ENCODE measurements around the gene PLXNA4. TPM values are rescaled to one million over a fixed set of nuclear protein-coding genes. Genes with fewer than 3 reads are reported as not detected.

PLXNA4 gene
- total RNA-seq, 1 donor, result 2.6 TPM

GRCh38 chr7:132353936-132354335 is 222.3 kb downstream of the PLXNA4 start:
- no peak overlapping the region for H3K4me3 ChIP-seq (ENCODE audit: low read length)
- no peaks in the 10 kb centered on the region for H3K9me3 ChIP-seq (ENCODE audit: low read depth, low read length)
- H3K27me3 ChIP-seq (ENCODE audit: insufficient read depth, low read length), result no peaks in the 10 kb centered on the region
- H3K4me1 ChIP-seq (ENCODE audit: insufficient read depth, low read length), result no peaks in the 10 kb centered on the region

- H3K9me3 ChIP-seq (ENCODE audit: low read depth, low read length), result no peaks in the 10 kb centered on the region
- no peaks in the 10 kb centered on the region for H3K27me3 ChIP-seq (ENCODE audit: insufficient read depth, low read length)
- no peak overlapping the region for H3K4me3 ChIP-seq (ENCODE audit: low read length)
- no peaks in the 10 kb centered on the region for H3K4me1 ChIP-seq (ENCODE audit: insufficient read depth, low read length)
Measured at GRCh38 chr7:132352800-132353199, 223.5 kb downstream of the PLXNA4 start.

- Histone ChIP-seq H3K4me3 (ENCODE audit: low read length) (no peak overlapping the region), H3K9me3 (ENCODE audit: low read depth, low read length) (no peaks in the 10 kb centered on the region), H3K27me3 (ENCODE audit: insufficient read depth, low read length) (no peaks in the 10 kb centered on the region), H3K4me1 (ENCODE audit: insufficient read depth, low read length) (no peaks in the 10 kb centered on the region)
Measured at GRCh38 chr7:132351954-132352499, 224.2 kb downstream of the PLXNA4 start.

- Histone ChIP-seq H3K4me1 (ENCODE audit: insufficient read depth, low read length) (no peaks in the 10 kb centered on the region), H3K4me3 (ENCODE audit: low read length) (no peak overlapping the region), H3K27me3 (ENCODE audit: insufficient read depth, low read length) (no peaks in the 10 kb centered on the region), H3K9me3 (ENCODE audit: low read depth, low read length) (no peaks in the 10 kb centered on the region)
Measured at GRCh38 chr7:132350741-132351140, 225.5 kb downstream of the PLXNA4 start.

GRCh38 chr7:132349075-132349474 is 227.2 kb downstream of the PLXNA4 start:
- no peak overlapping the region for H3K4me3 ChIP-seq (ENCODE audit: low read length)
- no peaks in the 10 kb centered on the region for H3K9me3 ChIP-seq (ENCODE audit: low read depth, low read length)
- H3K27me3 ChIP-seq (ENCODE audit: insufficient read depth, low read length), result no peaks in the 10 kb centered on the region
- no peaks in the 10 kb centered on the region for H3K4me1 ChIP-seq (ENCODE audit: insufficient read depth, low read length)

- Histone ChIP-seq H3K9me3 (ENCODE audit: low read depth, low read length) (no peaks in the 10 kb centered on the region), H3K4me1 (ENCODE audit: insufficient read depth, low read length) (no peaks in the 10 kb centered on the region), H3K27me3 (ENCODE audit: insufficient read depth, low read length) (no peaks in the 10 kb centered on the region), H3K4me3 (ENCODE audit: low read length) (no peak overlapping the region)
Measured at GRCh38 chr7:132348341-132348740, 227.9 kb downstream of the PLXNA4 start.

GRCh38 chr7:132347858-132348257 is 228.4 kb downstream of the PLXNA4 start:
- Histone ChIP-seq H3K4me1 (ENCODE audit: insufficient read depth, low read length) (no peaks in the 10 kb centered on the region), H3K9me3 (ENCODE audit: low read depth, low read length) (no peaks in the 10 kb centered on the region)

GRCh38 chr7:132347123-132347522 is 229.1 kb downstream of the PLXNA4 start:
- Histone ChIP-seq H3K27me3 (ENCODE audit: insufficient read depth, low read length) (no peaks in the 10 kb centered on the region), H3K4me3 (ENCODE audit: low read length) (no peak overlapping the region), H3K9me3 (ENCODE audit: low read depth, low read length) (no peaks in the 10 kb centered on the region), H3K4me1 (ENCODE audit: insufficient read depth, low read length) (no peaks in the 10 kb centered on the region)

More at GRCh38 chr7:132347858-132348257, 228.4 kb downstream of the PLXNA4 start:
- H3K4me3 ChIP-seq (ENCODE audit: low read length), result no peak overlapping the region
- no peaks in the 10 kb centered on the region for H3K27me3 ChIP-seq (ENCODE audit: insufficient read depth, low read length)

- Histone ChIP-seq H3K4me1 (ENCODE audit: insufficient read depth, low read length) (no peaks in the 10 kb centered on the region), H3K9me3 (ENCODE audit: low read depth, low read length) (no peaks in the 10 kb centered on the region), H3K4me3 (ENCODE audit: low read length) (no peak overlapping the region), H3K27me3 (ENCODE audit: insufficient read depth, low read length) (no peaks in the 10 kb centered on the region)
Measured at GRCh38 chr7:132345543-132346129, 230.6 kb downstream of the PLXNA4 start.

- Histone ChIP-seq H3K4me1 (ENCODE audit: insufficient read depth, low read length) (no peaks in the 10 kb centered on the region), H3K27me3 (ENCODE audit: insufficient read depth, low read length) (no peaks in the 10 kb centered on the region), H3K4me3 (ENCODE audit: low read length) (no peak overlapping the region), H3K9me3 (ENCODE audit: low read depth, low read length) (no peaks in the 10 kb centered on the region)
Measured at GRCh38 chr7:132345030-132345429, 231.2 kb downstream of the PLXNA4 start.

- H3K4me3 ChIP-seq (ENCODE audit: low read length), result no peak overlapping the region
- no peaks in the 10 kb centered on the region for H3K9me3 ChIP-seq (ENCODE audit: low read depth, low read length)
- H3K4me1 ChIP-seq (ENCODE audit: insufficient read depth, low read length), result no peaks in the 10 kb centered on the region
- peaks cover 3% of the 10 kb centered on the region for H3K27me3 ChIP-seq (ENCODE audit: insufficient read depth, low read length)
Measured at GRCh38 chr7:132343199-132343598, 233.1 kb downstream of the PLXNA4 start.

GRCh38 chr7:132337450-132338080 is 238.7 kb downstream of the PLXNA4 start:
- Histone ChIP-seq H3K4me3 (ENCODE audit: low read length) (no peak overlapping the region), H3K9me3 (ENCODE audit: low read depth, low read length) (no peaks in the 10 kb centered on the region), H3K4me1 (ENCODE audit: insufficient read depth, low read length) (no peaks in the 10 kb centered on the region), H3K27me3 (ENCODE audit: insufficient read depth, low read length) (peaks cover 3% of the 10 kb centered on the region)

GRCh38 chr7:132336797-132337196 is 239.5 kb downstream of the PLXNA4 start:
- Histone ChIP-seq H3K4me3 (ENCODE audit: low read length) (no peak overlapping the region), H3K27me3 (ENCODE audit: insufficient read depth, low read length) (peaks cover 3% of the 10 kb centered on the region)

GRCh38 chr7:132333301-132333700 is 243.0 kb downstream of the PLXNA4 start:
- Histone ChIP-seq H3K9me3 (ENCODE audit: low read depth, low read length) (no peaks in the 10 kb centered on the region), H3K27me3 (ENCODE audit: insufficient read depth, low read length) (peaks cover under 1% of the 10 kb centered on the region), H3K4me3 (ENCODE audit: low read length) (no peak overlapping the region)

More at GRCh38 chr7:132336797-132337196, 239.5 kb downstream of the PLXNA4 start:
- Histone ChIP-seq H3K4me1 (ENCODE audit: insufficient read depth, low read length) (no peaks in the 10 kb centered on the region), H3K9me3 (ENCODE audit: low read depth, low read length) (no peaks in the 10 kb centered on the region)

GRCh38 chr7:132328760-132329159 is 247.5 kb downstream of the PLXNA4 start:
- Histone ChIP-seq H3K27me3 (ENCODE audit: insufficient read depth, low read length) (no peaks in the 10 kb centered on the region), H3K4me1 (ENCODE audit: insufficient read depth, low read length) (no peaks in the 10 kb centered on the region), H3K9me3 (ENCODE audit: low read depth, low read length) (no peaks in the 10 kb centered on the region), H3K4me3 (ENCODE audit: low read length) (no peak overlapping the region)

More at GRCh38 chr7:132333301-132333700, 243.0 kb downstream of the PLXNA4 start:
- H3K4me1 ChIP-seq (ENCODE audit: insufficient read depth, low read length), result no peaks in the 10 kb centered on the region
